ENCODE data around the gene POLG2. TPM values are rescaled to one million over a fixed set of nuclear protein-coding genes. Genes with fewer than 3 reads are reported as not detected.
A peak's percentile ranks its signal among the peaks of the same experiment; 100 is the strongest.

The POLG2 gene
- total and polyA plus RNA-seq, 9 of the 15 experiments (the other 6 are each of a cell fraction or from before 2014, with no cell fraction given): 13.4 to 44.8 (median 37.0) TPM

DNA sequence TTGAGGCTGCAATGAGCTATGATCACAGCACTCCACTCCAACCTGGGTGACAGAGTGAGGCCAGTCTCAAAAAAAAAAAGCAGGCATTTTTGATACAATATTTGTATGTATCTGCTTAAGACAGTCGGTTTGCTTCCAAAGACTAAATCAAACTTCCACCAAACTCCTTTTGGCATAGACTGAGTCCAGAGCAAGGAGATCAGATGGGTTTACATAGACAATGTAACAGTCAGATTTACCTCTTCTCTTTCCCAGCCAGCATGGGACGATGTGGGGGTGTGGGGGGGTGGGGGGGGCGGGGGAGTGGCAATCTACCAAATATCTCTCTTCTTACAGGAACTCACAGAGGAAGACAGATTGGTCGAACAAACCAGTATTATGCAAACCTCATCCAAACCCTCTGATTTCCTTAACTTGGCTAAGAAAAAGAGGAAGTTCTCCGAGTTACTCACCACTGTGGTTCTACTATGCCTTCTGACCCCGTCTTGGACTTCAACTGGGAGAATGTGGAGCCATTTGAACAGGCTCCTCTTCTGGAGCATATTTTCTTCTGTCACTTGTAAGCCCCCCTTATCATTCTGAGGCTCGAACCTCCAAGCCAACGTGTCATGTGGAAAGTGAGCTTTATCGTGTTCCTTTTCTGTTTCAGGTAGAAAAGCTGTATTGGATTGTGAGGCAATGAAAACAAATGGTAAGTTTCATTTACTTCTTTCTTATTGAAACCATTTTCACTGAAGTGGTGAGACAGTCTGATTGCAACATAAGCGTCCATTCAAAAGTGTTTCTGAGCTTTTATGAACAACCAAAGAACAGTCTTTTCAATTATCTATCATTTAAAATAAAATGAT is 48.0 kb downstream of the POLG2 start, which contains the start of gene MILR1 (continued):
- TF ChIP-seq, protein P1, sequence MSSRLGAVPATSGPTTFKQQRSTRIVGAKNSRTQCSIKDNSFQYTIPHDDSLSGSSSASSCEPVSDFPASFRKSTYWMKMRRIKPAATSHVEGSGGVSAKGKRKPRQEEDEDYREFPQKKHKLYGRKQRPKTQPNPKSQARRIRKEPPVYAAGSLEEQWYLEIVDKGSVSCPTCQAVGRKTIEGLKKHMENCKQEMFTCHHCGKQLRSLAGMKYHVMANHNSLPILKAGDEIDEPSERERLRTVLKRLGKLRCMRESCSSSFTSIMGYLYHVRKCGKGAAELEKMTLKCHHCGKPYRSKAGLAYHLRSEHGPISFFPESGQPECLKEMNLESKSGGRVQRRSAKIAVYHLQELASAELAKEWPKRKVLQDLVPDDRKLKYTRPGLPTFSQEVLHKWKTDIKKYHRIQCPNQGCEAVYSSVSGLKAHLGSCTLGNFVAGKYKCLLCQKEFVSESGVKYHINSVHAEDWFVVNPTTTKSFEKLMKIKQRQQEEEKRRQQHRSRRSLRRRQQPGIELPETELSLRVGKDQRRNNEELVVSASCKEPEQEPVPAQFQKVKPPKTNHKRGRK (tag; IDR thresholded peaks at IDR 0.05): no peak
- no peak for TF ChIP-seq PCBP2 (IDR thresholded peaks at IDR 0.05; ENCODE audit: low read depth, low read length, poor library complexity, severe bottlenecking)
- peak; percentile 64; the same call in 1 of the 2 replicates for TF ChIP-seq ATF7 (IDR thresholded peaks at IDR 0.05)
- TF ChIP-seq, protein P2, sequence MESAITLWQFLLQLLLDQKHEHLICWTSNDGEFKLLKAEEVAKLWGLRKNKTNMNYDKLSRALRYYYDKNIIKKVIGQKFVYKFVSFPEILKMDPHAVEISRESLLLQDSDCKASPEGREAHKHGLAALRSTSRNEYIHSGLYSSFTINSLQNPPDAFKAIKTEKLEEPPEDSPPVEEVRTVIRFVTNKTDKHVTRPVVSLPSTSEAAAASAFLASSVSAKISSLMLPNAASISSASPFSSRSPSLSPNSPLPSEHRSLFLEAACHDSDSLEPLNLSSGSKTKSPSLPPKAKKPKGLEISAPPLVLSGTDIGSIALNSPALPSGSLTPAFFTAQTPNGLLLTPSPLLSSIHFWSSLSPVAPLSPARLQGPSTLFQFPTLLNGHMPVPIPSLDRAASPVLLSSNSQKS (CRISPR knock-in tag; IDR thresholded peaks at IDR 0.05): 0 out of 2 replicates have a peak, but pooled peaks have one; percentile 50
- TF ChIP-seq, protein P3, sequence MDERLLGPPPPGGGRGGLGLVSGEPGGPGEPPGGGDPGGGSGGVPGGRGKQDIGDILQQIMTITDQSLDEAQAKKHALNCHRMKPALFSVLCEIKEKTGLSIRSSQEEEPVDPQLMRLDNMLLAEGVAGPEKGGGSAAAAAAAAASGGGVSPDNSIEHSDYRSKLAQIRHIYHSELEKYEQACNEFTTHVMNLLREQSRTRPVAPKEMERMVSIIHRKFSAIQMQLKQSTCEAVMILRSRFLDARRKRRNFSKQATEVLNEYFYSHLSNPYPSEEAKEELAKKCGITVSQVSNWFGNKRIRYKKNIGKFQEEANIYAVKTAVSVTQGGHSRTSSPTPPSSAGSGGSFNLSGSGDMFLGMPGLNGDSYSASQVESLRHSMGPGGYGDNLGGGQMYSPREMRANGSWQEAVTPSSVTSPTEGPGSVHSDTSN (CRISPR knock-in tag; IDR thresholded peaks at IDR 0.05; ENCODE audit: low read depth): no peak
- TF ChIP-seq, protein P3 (tag; conservative IDR thresholded peaks at IDR 0.05; ENCODE audit: low read depth): no peak
- TF ChIP-seq POLR3G (IDR thresholded peaks at IDR 0.05; ENCODE audit: extremely low read depth, insufficient read length, insufficient replicate concordance): no peak
- TF ChIP-seq, protein P4, sequence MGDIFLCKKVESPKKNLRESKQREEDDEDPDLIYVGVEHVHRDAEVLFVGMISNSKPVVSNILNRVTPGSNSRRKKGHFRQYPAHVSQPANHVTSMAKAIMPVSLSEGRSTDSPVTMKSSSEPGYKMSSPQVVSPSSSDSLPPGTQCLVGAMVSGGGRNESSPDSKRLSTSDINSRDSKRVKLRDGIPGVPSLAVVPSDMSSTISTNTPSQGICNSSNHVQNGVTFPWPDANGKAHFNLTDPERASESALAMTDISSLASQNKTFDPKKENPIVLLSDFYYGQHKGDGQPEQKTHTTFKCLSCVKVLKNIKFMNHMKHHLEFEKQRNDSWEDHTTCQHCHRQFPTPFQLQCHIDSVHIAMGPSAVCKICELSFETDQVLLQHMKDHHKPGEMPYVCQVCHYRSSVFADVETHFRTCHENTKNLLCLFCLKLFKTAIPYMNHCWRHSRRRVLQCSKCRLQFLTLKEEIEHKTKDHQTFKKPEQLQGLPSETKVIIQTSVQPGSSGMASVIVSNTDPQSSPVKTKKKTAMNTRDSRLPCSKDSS (IDR thresholded peaks at IDR 0.05; ENCODE audit: low read depth, partially characterized antibody): no peak
- no peak for TF ChIP-seq ZNF134 (CRISPR knock-in tag; conservative IDR thresholded peaks at IDR 0.05)
- TF ChIP-seq ERF (CRISPR knock-in tag; IDR thresholded peaks at IDR 0.05): no peak
- TF ChIP-seq NFRKB (IDR thresholded peaks at IDR 0.05; ENCODE audit: low read depth): peak; percentile 67; the same call in 1 of the 2 replicates
- no peak for TF ChIP-seq ESRRB (CRISPR knock-in tag; IDR thresholded peaks at IDR 0.05; ENCODE audit: borderline replicate concordance)
- no peak for TF ChIP-seq PURB (CRISPR knock-in tag; IDR thresholded peaks at IDR 0.05; ENCODE audit: low read depth)
- TF ChIP-seq SRSF3 (IDR thresholded peaks at IDR 0.05; ENCODE audit: insufficient read depth, low read length): no peak
- no peak for TF ChIP-seq SIN3B (IDR thresholded peaks at IDR 0.05; ENCODE audit: low read depth)
- TF ChIP-seq, protein P5, sequence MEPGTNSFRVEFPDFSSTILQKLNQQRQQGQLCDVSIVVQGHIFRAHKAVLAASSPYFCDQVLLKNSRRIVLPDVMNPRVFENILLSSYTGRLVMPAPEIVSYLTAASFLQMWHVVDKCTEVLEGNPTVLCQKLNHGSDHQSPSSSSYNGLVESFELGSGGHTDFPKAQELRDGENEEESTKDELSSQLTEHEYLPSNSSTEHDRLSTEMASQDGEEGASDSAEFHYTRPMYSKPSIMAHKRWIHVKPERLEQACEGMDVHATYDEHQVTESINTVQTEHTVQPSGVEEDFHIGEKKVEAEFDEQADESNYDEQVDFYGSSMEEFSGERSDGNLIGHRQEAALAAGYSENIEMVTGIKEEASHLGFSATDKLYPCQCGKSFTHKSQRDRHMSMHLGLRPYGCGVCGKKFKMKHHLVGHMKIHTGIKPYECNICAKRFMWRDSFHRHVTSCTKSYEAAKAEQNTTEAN (CRISPR knock-in tag; IDR thresholded peaks at IDR 0.05): no peak
- no peak for TF ChIP-seq ZNF41 (CRISPR knock-in tag; conservative IDR thresholded peaks at IDR 0.05)
- no peak for TF ChIP-seq HMGN3 (IDR thresholded peaks at IDR 0.05; ENCODE audit: borderline replicate concordance, extremely low read depth, insufficient read length, low read depth, low read length)
